GM18867 (cell line): Measurements from ENCODE around the gene KAT8.
"Not testable (repeated sequence)": the region's sequence is repeated elsewhere in the genome, so short reads cannot be mapped to it uniquely, and the experiment has no call there.

Experiments used
- ATAC-seq: cut with Tn5 transposase; IDR thresholded peaks from one replicate; pipeline ENCODE4 v1.9.1; 2021; ENCODE audit warnings: mild to moderate bottlenecking, moderate library complexity; ENCODE audit not compliant: unreplicated experiment

Gene KAT8

DNA sequence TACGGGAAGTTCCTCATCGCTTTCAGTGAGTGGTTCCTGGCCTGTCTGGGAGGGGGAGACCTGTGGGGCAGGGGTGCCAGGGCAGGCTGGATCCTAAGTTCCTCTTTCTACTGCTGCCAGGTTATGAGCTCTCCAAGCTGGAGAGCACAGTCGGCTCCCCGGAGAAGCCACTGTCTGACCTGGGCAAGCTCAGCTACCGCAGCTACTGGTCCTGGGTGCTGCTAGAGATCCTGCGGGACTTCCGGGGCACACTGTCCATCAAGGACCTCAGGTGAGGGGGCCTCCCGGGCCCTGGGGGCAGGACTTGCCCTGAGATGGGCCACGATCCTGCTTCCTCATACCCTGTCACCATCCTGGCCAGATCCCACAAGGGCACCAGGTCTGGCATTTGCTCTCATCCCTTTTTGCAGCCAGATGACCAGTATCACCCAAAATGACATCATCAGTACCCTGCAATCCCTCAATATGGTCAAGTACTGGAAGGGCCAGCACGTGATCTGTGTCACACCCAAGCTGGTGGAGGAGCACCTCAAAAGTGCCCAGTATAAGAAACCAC, 12.9 kb downstream of the KAT8 start:
- no peak for ATAC-seq

DNA sequence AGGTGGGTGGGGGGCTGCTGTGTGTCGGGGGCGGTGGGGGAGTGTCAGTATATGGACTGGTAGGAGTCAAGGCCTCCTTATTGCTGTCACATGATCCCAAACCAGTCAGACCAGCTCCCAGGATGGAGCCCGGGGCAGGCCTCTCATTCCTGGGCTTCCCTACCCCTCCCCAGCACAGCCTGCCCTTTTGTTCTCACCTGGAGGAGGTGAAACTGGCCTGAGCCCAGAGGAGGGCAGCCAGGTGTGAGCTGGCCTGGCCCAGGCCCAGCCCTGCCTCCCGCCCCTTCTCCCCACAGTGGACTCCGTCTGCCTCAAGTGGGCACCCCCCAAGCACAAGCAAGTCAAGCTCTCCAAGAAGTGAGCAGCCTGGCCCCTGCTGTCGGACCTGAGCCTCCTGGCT, 13.4 kb downstream of the KAT8 start:
- no peak for ATAC-seq

GRCh38 chr16:31131416-31131815, 14.0 kb downstream of the KAT8 start:
- no peak for ATAC-seq

GRCh38 chr16:31131841-31132271, 14.4 kb downstream of the KAT8 start:
- no peak for ATAC-seq

DNA sequence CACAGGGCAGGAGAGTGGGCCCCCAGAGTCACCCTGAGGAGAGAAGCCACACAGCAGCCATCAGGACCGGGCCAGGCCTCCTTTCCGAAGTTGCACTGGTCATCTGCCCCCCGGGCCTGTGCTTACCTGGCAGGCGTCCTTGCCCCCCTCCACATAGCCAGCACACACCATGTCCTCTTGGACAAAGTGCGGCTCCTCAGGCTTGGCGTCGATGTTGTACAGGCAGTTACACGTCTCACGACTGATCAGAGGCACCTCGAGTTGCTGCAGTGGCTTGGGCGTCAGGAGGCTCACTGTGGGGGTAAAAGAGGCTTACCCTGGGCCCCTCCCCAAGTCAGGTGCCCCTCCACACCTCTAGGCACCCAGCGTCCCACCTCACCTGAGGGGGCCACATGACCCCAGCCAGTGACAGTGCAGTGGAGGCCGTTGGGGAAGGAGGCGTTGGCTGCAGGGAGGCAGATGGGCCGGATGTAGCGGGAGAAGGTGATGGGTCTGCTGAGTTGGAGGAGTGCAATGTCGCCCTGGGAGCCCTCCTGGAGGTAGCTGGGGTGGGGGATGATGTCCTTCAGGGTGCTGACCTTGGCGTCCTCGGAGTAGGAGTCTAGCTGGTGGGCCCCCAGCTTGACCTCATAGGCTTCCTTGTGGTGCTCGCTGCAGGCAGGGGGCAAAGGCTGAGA, 15.0 kb downstream of the KAT8 start:
- no peak for ATAC-seq

GRCh38 chr16:31133046-31133501, 15.6 kb downstream of the KAT8 start:
- ATAC-seq: no peak

DNA sequence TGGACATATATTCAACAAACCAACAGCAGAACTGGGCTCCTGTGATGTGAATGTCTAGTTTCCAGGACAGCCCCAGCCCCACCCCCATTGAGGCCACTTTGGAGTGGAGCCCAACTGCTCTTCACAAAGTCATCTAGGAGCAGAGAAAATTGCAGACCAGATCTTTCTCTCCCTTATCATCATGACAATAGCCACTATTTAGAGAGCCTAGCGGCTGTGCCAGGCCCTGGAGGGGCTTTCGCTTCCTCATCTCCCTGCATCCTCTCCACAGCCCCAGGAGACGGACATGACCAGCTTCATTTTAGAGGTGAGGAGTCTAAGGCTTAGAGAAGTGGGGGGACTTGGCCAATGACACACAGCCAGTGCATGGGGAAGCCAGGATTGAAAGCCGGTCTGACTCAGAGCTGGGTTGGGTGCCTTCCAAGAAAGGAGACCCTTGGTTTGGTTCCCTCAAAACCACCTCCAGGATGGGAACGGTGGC, 16.7 kb downstream of the KAT8 start:
- ATAC-seq: no peak

DNA sequence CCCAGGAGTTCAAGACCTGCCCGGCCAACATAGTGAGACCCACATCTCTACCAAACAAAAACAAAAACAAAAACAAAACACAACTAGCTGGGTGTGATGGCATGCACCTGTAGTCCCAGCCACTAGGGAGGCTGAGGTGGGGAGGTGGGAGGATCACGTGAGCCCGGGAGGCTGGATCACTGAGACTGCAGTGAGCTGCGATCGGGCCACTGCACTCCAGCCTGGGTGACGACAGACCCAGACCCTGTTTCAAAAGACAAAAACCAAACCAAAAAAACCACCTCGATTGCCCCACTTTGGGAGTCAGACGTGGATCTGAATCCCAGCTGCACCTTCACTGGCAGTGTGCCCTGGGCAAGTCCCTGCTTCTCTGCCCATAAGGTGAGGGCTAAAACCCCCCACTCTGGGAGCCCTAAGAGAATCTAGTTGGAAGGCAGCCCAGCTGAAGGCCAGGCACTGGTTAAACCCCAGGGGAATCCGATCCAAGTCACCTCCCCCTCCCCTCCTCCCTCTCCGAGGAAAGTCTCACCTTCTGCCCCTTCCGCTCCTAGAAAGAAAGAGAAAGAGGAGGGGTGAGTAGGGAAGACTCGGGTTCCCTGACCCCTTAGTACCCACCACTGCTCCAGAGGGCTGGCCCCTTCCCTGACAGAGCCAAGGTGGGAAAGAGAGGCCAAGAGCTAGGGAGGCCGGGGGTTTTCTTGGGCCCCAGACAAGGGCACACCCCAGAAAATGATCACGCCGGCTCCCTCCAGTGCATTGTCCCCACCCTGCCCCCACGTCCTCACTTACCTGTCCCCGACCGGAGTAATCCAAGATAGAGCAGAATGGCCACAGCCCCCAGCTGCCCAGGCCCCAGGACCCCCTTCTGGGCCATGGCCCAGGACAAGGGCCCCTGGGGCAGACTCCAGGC, 17.4 kb downstream of the KAT8 start:
- ATAC-seq: no peak

GRCh38 chr16:31135535-31136286, 18.2 kb downstream of the KAT8 start, which contains the start of gene PRSS8:
Gene PRSS8 (minus strand): TSS chr16:31135727. CDS start chr16:31135498, 229 bp downstream.
- no peak for ATAC-seq

- ATAC-seq: no peak
Observed at GRCh38 chr16:31136287-31136662, 18.8 kb downstream of the KAT8 start.

DNA sequence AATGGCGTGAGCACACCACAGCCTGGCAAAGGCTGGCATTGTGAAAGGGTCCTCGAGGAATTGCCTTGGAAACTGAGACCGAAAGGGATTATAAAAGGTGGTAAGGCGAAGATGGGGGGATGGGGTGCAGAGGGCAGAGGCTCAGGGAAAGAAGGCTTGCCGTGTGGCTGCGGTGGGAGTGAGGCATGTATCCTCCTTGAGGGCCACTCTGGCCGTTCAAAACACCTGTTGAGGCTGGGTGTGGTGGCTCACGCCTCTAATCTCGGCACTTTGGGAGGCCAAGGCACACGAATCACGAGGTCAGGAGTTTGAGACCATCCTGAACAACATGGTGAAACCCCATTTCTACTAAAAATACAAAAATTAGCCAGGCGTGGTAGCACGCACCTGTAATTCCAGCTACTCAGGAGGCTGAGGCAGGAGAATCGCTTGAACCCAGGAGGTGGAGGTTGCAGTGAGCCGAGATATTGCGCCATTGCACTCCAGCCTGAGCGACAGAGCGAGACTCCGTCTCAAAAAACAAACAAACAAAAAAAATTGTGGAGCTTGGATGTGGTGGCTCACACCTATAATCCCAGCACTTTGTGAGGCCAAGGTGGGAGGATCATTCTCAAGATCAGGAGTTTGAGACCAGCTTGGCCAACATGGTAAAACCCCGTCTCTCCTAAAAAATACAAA, 19.5 kb downstream of the KAT8 start:
- ATAC-seq: not testable (repeated sequence)

DNA sequence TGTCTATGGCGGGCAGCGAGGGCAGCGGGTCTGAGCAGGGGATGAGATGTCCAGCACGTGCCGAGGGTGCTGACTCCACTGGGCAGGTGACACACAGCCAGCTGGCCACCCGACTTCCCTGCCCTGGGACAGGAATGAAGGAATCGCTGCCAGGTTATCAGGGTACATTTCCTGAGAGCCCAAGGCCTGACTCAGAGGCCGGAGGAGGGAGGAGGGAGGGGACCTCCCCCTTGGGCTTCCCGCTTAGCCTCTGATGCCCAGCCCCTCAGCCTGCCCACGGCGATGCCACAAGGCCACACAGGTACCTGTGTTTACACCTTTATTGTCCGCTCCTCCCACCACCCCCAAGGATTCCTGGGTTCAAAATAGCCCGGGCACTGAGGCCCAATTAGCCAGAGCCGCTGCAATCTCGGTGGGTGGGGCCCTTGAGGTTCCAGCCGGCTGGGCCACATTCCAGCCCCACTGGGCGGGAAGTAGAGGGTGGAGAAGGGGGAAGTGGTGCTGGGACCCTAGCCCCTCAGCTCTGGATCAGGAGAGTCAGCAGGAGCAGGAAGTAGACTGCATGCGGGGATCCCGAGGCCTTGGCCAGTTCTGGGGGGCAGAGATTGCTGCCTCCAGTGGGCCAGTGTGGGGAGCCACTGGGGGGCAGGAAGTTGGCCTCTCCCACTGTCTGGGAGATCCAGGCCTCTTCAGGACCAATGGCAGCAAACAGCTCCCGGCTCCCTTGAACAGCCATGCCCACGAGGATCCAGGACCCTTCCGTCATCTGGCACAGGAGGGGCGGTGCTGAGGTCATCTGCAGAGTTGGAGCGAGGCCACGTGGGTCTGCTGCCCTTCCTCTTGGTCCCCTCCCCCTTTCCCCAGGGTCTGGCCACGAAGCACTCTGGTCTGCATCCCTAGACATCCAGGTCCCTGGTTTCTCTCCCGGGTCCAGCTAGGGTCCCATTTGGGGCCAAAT, 21.4 kb downstream of the KAT8 start:
- no peak for ATAC-seq

GRCh38 chr16:31141071-31141469, 23.6 kb downstream of the KAT8 start:
- ATAC-seq: not testable (repeated sequence)

- no peak for ATAC-seq
Observed at GRCh38 chr16:31141489-31142108, 24.1 kb downstream of the KAT8 start.

DNA sequence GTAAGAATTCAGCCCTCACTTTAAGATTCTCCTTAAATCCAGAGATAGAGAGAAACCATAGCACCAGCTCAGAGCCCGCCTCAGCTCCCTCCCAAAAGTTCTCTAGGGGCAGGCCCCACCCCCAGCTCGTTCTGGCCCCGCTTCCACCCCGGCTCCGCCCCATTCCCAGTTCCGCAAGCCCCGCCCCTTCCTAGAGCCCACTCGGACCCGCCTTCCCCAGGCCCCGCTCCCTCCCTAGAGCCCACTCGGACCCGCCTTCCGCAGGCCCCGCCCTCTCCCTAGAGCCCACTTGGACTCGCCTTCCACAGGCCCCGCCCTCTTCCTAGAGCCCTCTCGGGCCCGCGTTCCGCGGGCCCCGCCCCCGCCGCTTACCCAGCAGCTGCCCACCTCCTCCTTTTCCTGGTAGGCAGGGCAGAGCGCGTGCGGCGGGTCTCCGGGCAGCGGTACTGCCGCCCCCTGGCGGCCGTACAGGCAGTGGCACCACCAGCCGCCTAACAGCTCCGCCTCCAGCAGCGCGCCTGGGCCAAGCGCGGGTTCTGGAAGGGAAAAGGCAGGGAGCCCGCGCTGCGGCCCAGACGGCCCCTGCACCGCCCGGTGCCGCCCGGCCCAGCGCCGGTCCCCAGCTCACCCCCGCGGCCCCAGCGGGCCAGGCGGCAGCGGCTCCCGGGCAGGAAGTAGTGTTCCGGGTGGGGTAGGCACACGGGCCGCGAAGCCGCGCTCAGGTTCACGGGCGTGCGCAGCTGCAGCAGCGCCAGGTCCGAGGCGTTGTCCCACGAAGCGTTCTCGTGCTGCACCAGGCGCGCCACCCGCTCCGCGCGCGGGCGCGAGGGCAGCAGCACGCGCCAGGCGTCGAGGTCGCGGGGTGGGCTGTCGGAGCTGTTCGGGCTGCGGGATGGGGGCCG, 24.9 kb downstream of the KAT8 start:
- ATAC-seq: peak; percentile 77

GRCh38 chr16:31143011-31143693, 25.7 kb downstream of the KAT8 start:
- no peak for ATAC-seq

DNA sequence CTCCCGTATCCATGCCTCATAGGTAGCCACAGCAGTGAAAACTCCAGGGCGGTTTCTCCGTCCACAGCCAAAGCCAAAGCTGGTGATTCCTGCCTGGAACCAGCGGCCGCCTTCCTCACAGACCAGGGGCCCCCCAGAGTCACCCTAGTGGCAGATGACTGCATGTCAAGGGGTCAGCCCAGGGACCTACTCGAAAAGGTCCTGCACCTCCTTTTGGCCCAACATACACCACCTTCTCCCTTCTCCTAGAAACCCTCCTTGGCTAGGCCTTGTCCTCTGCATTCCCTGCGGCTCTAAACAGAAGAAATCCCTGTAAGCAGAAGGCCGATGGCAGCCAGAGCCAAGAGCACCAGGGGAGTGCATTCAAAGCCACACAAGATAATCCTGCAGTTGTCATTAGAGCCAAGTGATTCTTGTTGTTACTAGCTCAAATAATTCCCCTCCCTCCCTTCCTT, 26.3 kb downstream of the KAT8 start:
- ATAC-seq: no peak
